Loucy (cell line): ENCODE results near the gene DNMBP.

Experiments used
- H2AFZ ChIP-seq: fragments of 200-600 bp; sonication (generic); 2 replicates; pipeline ENCODE4 v1.6.0; 2016; ENCODE audit warnings: antibody characterized with exemption, mild to moderate bottlenecking, low read length, moderate library complexity
- H3F3A ChIP-seq: fragments of 200-600 bp; 2 replicates; pipeline ENCODE4 v1.6.0; 2016; ENCODE audit warnings: antibody characterized with exemption, low read depth, mild to moderate bottlenecking
- H3K27me3 ChIP-seq: fragments of 200-600 bp; sonication (generic); 2 replicates; pipeline ENCODE4 v1.6.1; 2014; ENCODE audit warnings: low read length, mild to moderate bottlenecking; ENCODE audit not compliant: insufficient read depth, poor library complexity, severe bottlenecking
- H3K36me3 ChIP-seq: fragments of 200-600 bp; sonication (generic); 2 replicates; pipeline ENCODE4 v1.6.1; 2016; ENCODE audit warnings: low read length; ENCODE audit not compliant: insufficient read depth
- H3K4me1 ChIP-seq: fragments of 200-600 bp; sonication (generic); 2 replicates; pipeline ENCODE4 v1.5.1; 2014; ENCODE audit warnings: low read length, mild to moderate bottlenecking; ENCODE audit not compliant: insufficient read depth, poor library complexity, severe bottlenecking
- H3K4me2 ChIP-seq: fragments of 200-600 bp; sonication (generic); 2 replicates; pipeline ENCODE4 v1.6.0; 2014; ENCODE audit warnings: antibody characterized with exemption, low read length, low read depth, mild to moderate bottlenecking; ENCODE audit not compliant: poor library complexity, severe bottlenecking
- H3K4me3 ChIP-seq: fragments of 200-600 bp; sonication (generic); 2 replicates; pipeline ENCODE4 v1.5.1; 2014; ENCODE audit warnings: low read length, mild to moderate bottlenecking, mixed read lengths; ENCODE audit not compliant: poor library complexity, severe bottlenecking
- H3K79me2 ChIP-seq: fragments of 200-600 bp; sonication (generic); 2 replicates; pipeline ENCODE4 v1.6.1; 2014; ENCODE audit warnings: low read length; ENCODE audit not compliant: insufficient read depth
- H3K9ac ChIP-seq: fragments of 200-600 bp; sonication (generic); 2 replicates; pipeline ENCODE4 v1.6.0; 2014; ENCODE audit warnings: mild to moderate bottlenecking, low read depth, low read length, moderate library complexity; ENCODE audit not compliant: poor library complexity, severe bottlenecking
- H3K9me2 ChIP-seq: fragments of 200-600 bp; sonication (generic); replicated peaks from 2 replicates; pipeline ENCODE4 v1.6.1; 2016; ENCODE audit warnings: low read depth, low read length, mixed read lengths
- H3K9me3 ChIP-seq: fragments of 200-600 bp; sonication (generic); 2 replicates; pipeline ENCODE4 v1.6.1; 2014; ENCODE audit warnings: mild to moderate bottlenecking, antibody characterized with exemption, low read length, low read depth; ENCODE audit not compliant: insufficient read depth
- H4K20me1 ChIP-seq: fragments of 200-600 bp; sonication (generic); 2 replicates; pipeline ENCODE4 v1.6.0; 2014; ENCODE audit warnings: antibody characterized with exemption, low read length, mild to moderate bottlenecking; ENCODE audit not compliant: insufficient read depth, poor library complexity, severe bottlenecking
- EZH2phosphoT487 ChIP-seq: fragments of 200-600 bp; IDR thresholded peaks from 2 replicates; pipeline ENCODE4 v1.6.1; 2018; ENCODE audit warnings: antibody characterized with exemption, mild to moderate bottlenecking, moderate library complexity, borderline replicate concordance
- TF ChIP-seq, protein P1 (sequence below): fragments of 200-600 bp; sonication (generic); conservative IDR thresholded peaks from 2 replicates; pipeline ENCODE4 v1.5.1; 2014; ENCODE audit warnings: mild to moderate bottlenecking, antibody characterized with exemption, low read length

The DNMBP gene

DNA sequence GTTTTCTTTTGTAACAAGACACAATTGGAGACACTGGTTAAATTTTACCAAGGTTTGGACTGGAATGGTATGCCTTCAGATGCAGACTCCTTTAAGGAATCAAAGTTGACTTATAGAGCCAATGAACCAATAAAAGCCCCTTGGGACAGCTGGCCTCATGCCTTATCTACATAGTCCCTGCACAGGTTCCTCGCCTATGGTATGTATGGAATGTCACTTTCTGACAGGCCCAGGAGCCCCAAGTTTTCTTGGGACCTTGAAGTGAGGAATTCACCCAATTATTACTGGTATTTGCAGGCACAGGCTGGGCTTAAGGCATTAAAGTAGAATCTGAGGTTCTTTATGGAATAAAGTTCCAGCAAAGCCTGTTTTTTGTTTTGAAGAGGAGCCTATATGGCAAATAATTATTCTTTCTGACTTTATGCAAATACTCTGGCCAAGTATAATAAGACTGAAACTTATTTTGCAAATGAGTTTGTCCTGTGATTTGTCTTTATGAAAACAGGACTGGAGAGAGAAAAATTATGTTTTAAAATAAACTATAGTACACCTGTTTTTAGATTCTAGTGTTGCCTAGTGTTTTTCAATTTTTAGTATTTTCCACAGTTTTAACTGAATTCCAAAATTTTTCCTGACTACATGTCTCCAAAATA is 24.1 kb upstream of the DNMBP start:
- TF ChIP-seq EZH2phosphoT487 = no peak
- TF ChIP-seq, protein P1, sequence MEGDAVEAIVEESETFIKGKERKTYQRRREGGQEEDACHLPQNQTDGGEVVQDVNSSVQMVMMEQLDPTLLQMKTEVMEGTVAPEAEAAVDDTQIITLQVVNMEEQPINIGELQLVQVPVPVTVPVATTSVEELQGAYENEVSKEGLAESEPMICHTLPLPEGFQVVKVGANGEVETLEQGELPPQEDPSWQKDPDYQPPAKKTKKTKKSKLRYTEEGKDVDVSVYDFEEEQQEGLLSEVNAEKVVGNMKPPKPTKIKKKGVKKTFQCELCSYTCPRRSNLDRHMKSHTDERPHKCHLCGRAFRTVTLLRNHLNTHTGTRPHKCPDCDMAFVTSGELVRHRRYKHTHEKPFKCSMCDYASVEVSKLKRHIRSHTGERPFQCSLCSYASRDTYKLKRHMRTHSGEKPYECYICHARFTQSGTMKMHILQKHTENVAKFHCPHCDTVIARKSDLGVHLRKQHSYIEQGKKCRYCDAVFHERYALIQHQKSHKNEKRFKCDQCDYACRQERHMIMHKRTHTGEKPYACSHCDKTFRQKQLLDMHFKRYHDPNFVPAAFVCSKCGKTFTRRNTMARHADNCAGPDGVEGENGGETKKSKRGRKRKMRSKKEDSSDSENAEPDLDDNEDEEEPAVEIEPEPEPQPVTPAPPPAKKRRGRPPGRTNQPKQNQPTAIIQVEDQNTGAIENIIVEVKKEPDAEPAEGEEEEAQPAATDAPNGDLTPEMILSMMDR = no peak
- H3K4me1 ChIP-seq = no peaks in the 10 kb centered on the region
- no peak overlapping the region for H3K4me3 ChIP-seq
- H3K9me3 ChIP-seq = no peaks in the 10 kb centered on the region
- H3K9me2 ChIP-seq = no peaks in the 10 kb centered on the region
- no peaks in the 10 kb centered on the region for H4K20me1 ChIP-seq
- H3K36me3 ChIP-seq = no peaks in the 10 kb centered on the region
- H3K27me3 ChIP-seq = no peaks in the 10 kb centered on the region
- no peak overlapping the region for H3K9ac ChIP-seq
- H3K4me2 ChIP-seq = no peak overlapping the region
- H2AFZ ChIP-seq = no peak overlapping the region
- no peaks in the 10 kb centered on the region for H3K79me2 ChIP-seq
- no peaks in the 10 kb centered on the region for H3F3A ChIP-seq

DNA sequence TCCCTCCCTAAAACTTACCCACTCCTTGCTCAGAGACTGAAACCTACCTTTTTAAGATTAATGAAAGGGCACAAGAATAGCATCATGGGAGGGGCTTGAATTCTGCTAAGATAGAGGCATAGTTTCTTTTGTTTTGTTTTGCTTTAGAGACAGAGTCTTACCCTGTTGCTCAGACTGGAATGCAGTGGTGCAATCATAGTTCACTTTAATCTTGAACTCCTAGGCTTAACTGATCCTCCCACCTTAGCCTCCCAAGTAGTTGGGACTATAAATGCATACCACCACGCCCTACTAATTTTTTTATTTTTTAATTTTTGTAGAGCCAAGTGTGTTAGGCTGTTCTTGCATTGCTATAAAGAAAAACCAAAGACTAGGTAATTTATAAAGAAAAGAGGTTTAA is 17.7 kb upstream of the DNMBP start:
- TF ChIP-seq EZH2phosphoT487 = no peak
- TF ChIP-seq, protein P1 = no peak
- Histone ChIP-seq H3K4me1 (no peaks in the 10 kb centered on the region), H3K4me3 (no peak overlapping the region), H3K9ac (no peak overlapping the region), H3K4me2 (no peak overlapping the region), H3K79me2 (no peaks in the 10 kb centered on the region), H3K27me3 (no peaks in the 10 kb centered on the region), H3K9me3 (peaks cover 10% of the 10 kb centered on the region; the same call in 1 of the 2 replicates), H4K20me1 (no peaks in the 10 kb centered on the region), H3F3A (no peaks in the 10 kb centered on the region), H2AFZ (no peak overlapping the region), H3K36me3 (no peaks in the 10 kb centered on the region), H3K9me2 (no peaks in the 10 kb centered on the region)

DNA sequence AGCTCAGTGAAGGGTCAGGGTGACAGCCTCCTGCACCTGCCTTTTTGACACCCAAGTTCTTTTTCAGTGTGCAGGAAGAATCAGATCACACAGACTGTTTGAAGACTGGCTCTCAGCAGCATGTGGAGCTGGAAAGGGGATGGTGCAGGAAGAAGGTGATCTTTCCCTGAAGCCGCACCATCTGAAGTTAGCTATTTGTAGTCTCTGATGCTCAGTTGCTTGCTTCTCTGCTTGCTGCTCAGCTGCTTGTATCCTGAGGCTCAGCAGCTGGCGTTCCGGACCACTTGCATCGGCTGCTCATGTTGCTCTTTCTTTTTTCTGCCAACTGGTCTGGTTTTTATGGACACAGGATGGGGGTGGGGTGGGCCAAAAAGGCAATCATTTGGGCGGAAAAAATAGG is 15.8 kb upstream of the DNMBP start:
- no peaks in the 10 kb centered on the region for H3K9me2 ChIP-seq
- H3K27me3 ChIP-seq = no peaks in the 10 kb centered on the region
- H3F3A ChIP-seq = no peaks in the 10 kb centered on the region
- peaks cover 10% of the 10 kb centered on the region; the same call in 1 of the 2 replicates for H3K9me3 ChIP-seq
- TF ChIP-seq, protein P1 = no peak
- TF ChIP-seq EZH2phosphoT487 = no peak
- H3K9ac ChIP-seq = no peak overlapping the region
- no peaks in the 10 kb centered on the region for H3K36me3 ChIP-seq
- peaks cover 2% of the 10 kb centered on the region for H3K4me1 ChIP-seq
- H3K79me2 ChIP-seq = no peaks in the 10 kb centered on the region
- H3K4me3 ChIP-seq = no peak overlapping the region
- no peak overlapping the region; the same call in 1 of the 2 replicates for H2AFZ ChIP-seq
- H4K20me1 ChIP-seq = no peaks in the 10 kb centered on the region
- no peak overlapping the region for H3K4me2 ChIP-seq
